Colonic mucosa (tissue), 4 donors: ENCODE results near the gene GDF15. TPM values are rescaled to one million over a fixed set of nuclear protein-coding genes. Genes with fewer than 3 reads are reported as not detected.
"Not testable (repeated sequence)": the region's sequence is repeated elsewhere in the genome, so short reads cannot be mapped to it uniquely, and the experiment has no call there.

Experiments
- DNase-seq: peaks from one replicate; pipeline ENCODE4 v3.0.0-alpha.2; 2020
- H3K27ac ChIP-seq: fragments of 200-600 bp; one replicate; pipeline ENCODE4 v1.8.0; 2021
- H3K27me3 ChIP-seq: fragments of 200-600 bp; one replicate; pipeline ENCODE4 v1.8.0; 2021
- H3K36me3 ChIP-seq: fragments of 200-600 bp; one replicate; pipeline ENCODE4 v1.8.0; 2021
- H3K4me1 ChIP-seq: fragments of 200-600 bp; one replicate; pipeline ENCODE4 v1.8.0; 2021; ENCODE audit warnings: mild to moderate bottlenecking
- H3K4me3 ChIP-seq: fragments of 200-600 bp; one replicate; pipeline ENCODE4 v1.8.0; 2021
- H3K9ac ChIP-seq, 2 donors: one replicate each; pipeline ENCODE4 v1.7.0; 2013; ENCODE audit warnings: control low read depth in 2 of 2, low read depth in 2 of 2, low read length in 2 of 2
- H3K9me3 ChIP-seq: fragments of 200-600 bp; one replicate; pipeline ENCODE4 v1.8.0; 2021
- CTCF ChIP-seq: fragments of 200-600 bp; IDR thresholded peaks from one replicate; pipeline ENCODE4 v1.8.0; 2022; ENCODE audit warnings: antibody characterized with exemption, mild to moderate bottlenecking
- intact Hi-C: fragments of 100-400 bp; cut with DNase I; formaldehyde crosslinking; loops from one replicate; pipeline ENCODE4 v1.14.1; 2022
- total RNA-seq, 2 donors: library from RNA; stranded (reverse); fragmentation: NEBNext Ultra II Directional in 1 of 2; extraction: Animal tissue kit (Norgen Biotek cat#: 25700) in 1 of 2; gene quantifications; one replicate each; pipeline ENCODE4 v1.2.1, GENCODE V29; 2021
- donor health status: healthy.
- donor health status: DM: no; HTN: no; CAD: no.
- donor health status: DM: no; HTN: no; CAD: no.

Gene GDF15
- total RNA-seq, 2 donors from 2014 or later, result 120 to 159 TPM

DNA sequence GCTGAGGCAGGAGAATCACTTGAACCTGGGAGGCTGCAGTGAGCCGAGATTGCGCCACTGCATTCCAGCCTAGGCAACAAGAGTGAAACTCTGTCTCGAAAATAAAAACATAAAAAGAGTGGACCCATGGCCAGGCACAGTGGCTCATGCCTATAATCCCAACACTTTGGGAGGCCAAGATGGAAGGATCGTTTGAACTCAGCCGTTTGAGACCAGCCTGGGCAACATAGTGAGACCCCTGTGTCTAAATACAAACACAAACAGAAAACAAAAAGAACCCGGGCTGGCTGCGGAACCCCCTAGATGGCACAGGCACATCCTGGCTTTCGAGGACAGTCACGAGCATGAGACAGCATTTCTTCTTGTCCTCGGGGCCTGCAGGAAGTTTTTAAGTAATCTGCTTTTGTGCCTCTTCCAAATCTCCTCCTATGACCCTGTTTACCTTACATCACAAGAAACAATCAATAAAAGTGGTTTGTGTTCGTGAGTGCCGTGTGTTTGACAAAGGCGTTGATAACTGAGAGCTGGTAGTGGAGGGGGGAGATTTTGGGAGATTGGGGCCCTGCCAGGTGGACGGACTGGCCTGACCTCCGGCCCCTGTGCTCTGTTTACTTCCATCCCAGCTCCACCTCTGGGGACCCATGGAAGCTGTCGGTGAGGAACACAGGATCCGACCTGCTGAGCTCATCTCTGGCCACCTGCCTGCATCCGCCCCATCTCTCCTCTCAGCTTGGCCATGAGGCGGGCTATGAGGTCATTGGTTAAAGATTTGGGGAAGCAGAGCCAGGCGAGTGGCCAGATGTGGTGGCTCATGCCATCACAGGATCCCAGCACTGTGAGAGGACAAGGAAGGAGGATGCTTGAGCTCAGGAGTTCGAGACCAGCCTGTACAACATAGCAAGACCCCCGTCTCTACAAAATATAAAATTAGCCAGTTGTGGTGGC, 5.9 kb upstream of the GDF15 start:
- Histone ChIP-seq H3K4me1 (no peaks in the 10 kb centered on the region), H3K27ac (peak overlapping the region; percentile 60), H3K27me3 (no peaks in the 10 kb centered on the region), H3K9me3 (no peaks in the 10 kb centered on the region), H3K36me3 (no peaks in the 10 kb centered on the region), H3K9ac (peak overlapping the region in 1 of 2 donors; percentile 73), H3K4me3 (no peak overlapping the region)
- DNase-seq, result peak; percentile 94
- TF ChIP-seq CTCF, result no peak
- intact Hi-C loops, result no loop called here

DNA sequence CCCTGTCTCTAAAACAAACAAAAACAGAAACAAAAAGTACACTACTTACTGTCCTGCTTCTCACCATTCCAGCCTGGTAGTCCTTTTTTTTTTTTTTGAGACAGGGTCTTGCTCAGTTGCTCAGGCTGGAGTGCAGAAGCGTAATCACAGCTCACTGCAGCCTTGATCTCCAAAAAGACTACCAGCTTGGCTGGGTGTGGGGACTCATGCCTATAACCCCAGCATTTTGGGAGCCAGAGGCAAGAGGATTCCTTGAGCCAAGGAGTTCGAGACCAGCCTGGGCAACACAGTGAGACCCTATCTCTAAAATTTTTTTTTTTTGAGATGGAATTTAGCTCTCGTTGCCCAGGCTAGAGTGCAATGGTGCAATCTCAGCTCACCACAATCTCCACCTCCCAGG, 5.1 kb upstream of the GDF15 start:
- no peaks in the 10 kb centered on the region for H3K9me3 ChIP-seq
- DNase-seq, result no peak
- TF ChIP-seq CTCF, result no peak
- H3K27ac ChIP-seq, result peak overlapping the region; percentile 60
- no peaks in the 10 kb centered on the region for H3K27me3 ChIP-seq
- no peak overlapping the region for H3K4me3 ChIP-seq
- no peaks in the 10 kb centered on the region for H3K36me3 ChIP-seq
- intact Hi-C loops, result no loop called here
- peak overlapping the region in 1 of 2 donors; percentile 73 for H3K9ac ChIP-seq
- H3K4me1 ChIP-seq, result no peaks in the 10 kb centered on the region

DNA sequence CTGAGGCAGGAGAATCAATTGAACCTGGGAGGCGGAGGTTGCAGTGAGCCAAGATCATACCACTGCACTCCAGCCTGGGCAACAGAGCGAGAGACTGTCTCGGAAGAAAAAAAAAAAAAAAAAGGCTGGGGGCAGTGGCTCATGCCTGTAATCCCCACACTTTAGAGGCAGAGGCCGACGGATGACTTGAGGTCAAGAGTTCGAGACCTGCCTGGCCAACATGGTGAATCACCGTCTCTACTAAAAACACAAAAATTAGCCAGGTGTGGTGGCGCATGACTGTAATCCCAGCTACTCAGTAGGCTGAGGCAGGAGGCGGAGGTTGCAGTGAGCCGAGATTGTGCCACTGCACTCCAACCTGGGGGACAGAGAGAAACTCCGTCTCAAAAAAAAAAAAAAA, 2.3 kb upstream of the GDF15 start:
- H3K9me3 ChIP-seq, H3K36me3 ChIP-seq, H3K27me3 ChIP-seq, DNase-seq, H3K9ac ChIP-seq, H3K27ac ChIP-seq, H3K4me3 ChIP-seq, intact Hi-C loops, H3K4me1 ChIP-seq: not testable (repeated sequence)

DNA sequence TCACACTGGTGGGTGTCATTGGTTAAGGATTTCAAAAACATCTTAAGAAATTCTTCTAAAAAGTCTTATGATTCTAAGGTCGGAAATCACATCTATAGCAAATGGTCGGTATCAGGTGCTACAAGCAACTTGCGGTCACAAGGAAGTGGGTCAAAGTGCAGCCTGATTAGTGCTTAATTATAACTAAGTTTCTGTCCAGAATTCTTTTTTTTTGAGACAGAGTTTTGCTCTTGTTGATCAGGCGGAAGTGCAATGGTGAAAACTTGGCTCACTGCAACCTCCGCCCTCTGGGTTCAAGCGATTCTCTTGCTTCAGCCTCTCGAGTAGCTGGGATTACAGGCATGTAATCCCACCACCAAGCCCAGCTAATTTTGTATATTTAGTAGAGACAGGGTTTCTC, 1.2 kb upstream of the GDF15 start:
- no peak for DNase-seq
- no peak for TF ChIP-seq CTCF
- intact Hi-C loops, result no loop called here
- no peaks in the 10 kb centered on the region for H3K4me1 ChIP-seq
- H3K4me3 ChIP-seq, result no peak overlapping the region
- no peak overlapping the region for H3K27ac ChIP-seq
- H3K9me3 ChIP-seq, result no peaks in the 10 kb centered on the region
- no peaks in the 10 kb centered on the region for H3K27me3 ChIP-seq
- H3K9ac ChIP-seq, result no peak overlapping the region
- H3K36me3 ChIP-seq, result no peaks in the 10 kb centered on the region

DNA sequence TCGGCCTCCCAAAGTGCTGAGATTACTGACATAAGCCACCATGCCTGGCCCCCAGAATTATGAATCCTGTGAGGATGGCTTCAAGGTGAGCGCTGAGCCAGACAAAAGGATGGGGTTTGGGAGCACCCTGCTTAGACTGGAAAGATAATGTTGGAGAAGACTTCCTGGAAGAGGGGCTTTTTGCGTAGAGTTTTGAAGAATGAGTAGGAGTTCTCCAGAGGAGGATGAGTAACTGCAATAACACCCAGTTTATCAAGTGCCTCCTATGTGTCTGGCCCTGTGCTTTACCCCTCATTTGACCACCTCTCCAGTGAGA, 641 bp upstream of the GDF15 start:
- no peaks in the 10 kb centered on the region for H3K4me1 ChIP-seq
- no peaks in the 10 kb centered on the region for H3K9me3 ChIP-seq
- no peak for TF ChIP-seq CTCF
- no peaks in the 10 kb centered on the region for H3K36me3 ChIP-seq
- peak overlapping the region; percentile 72 for H3K27ac ChIP-seq
- intact Hi-C loops, result no loop called here
- peak overlapping the region; percentile 27 to 99 for H3K9ac ChIP-seq
- H3K27me3 ChIP-seq, result no peaks in the 10 kb centered on the region
- H3K4me3 ChIP-seq, result no peak overlapping the region
- no peak for DNase-seq

- intact Hi-C loops, result no loop called here
Measured at GRCh38 chr19:18386543-18387271, 749 bp downstream of the GDF15 start.

More at GRCh38 chr19:18386543-18387271, 749 bp downstream of the GDF15 start:
- Histone ChIP-seq H3K27me3 (no peaks in the 10 kb centered on the region), H3K4me1 (no peaks in the 10 kb centered on the region), H3K9me3 (no peaks in the 10 kb centered on the region), H3K36me3 (no peaks in the 10 kb centered on the region), H3K27ac (peak overlapping the region; percentile 72), H3K4me3 (peak overlapping the region; percentile 43), H3K9ac (peak overlapping the region; percentile 60 to 99)
- peak; percentile 82 for DNase-seq
- TF ChIP-seq CTCF, result no peak
